H9 (cell line): ENCODE data around the gene MRPL14. TPM values are rescaled to one million over a fixed set of nuclear protein-coding genes. Genes with fewer than 3 reads are reported as not detected.

Experiments used
- DNase-seq: peaks from one replicate; pipeline ENCODE4 v3.0.0-alpha.2; 2017
- H2AFZ ChIP-seq: one replicate; pipeline ENCODE4 v1.6.1; 2013; ENCODE audit warnings: mild to moderate bottlenecking, low read length, control low read depth, moderate library complexity
- H2AK5ac ChIP-seq: 2 replicates; pipeline ENCODE4 v1.6.1; 2013; ENCODE audit warnings: low read length, control low read depth, mixed read lengths; ENCODE audit not compliant: insufficient read length
- H2BK120ac ChIP-seq: one replicate; pipeline ENCODE4 v1.6.1; 2013; ENCODE audit warnings: low read depth, mild to moderate bottlenecking, low read length, control low read depth, inconsistent platforms; ENCODE audit not compliant: poor library complexity, severe bottlenecking
- H2BK12ac ChIP-seq: 2 replicates; pipeline ENCODE4 v1.6.1; 2013; ENCODE audit warnings: low read length, control low read depth, mixed read lengths, low read depth; ENCODE audit not compliant: insufficient read length
- H2BK15ac ChIP-seq: 2 replicates; pipeline ENCODE4 v1.6.1; 2013; ENCODE audit warnings: low read depth, low read length, control low read depth
- H2BK20ac ChIP-seq: one replicate; pipeline ENCODE4 v1.6.1; 2013; ENCODE audit warnings: low read depth, mild to moderate bottlenecking, low read length, control low read depth, inconsistent platforms; ENCODE audit not compliant: poor library complexity, severe bottlenecking
- H2BK5ac ChIP-seq: 2 replicates; pipeline ENCODE4 v1.6.1; 2013; ENCODE audit warnings: low read length, control low read depth, mixed read lengths; ENCODE audit not compliant: insufficient read length
- H3K14ac ChIP-seq: 2 replicates; pipeline ENCODE4 v1.6.1; 2013; ENCODE audit warnings: low read length, control low read depth; ENCODE audit not compliant: insufficient read depth
- H3K18ac ChIP-seq: 2 replicates; pipeline ENCODE4 v1.6.1; 2013; ENCODE audit warnings: low read depth, mild to moderate bottlenecking, mixed read lengths, low read length, control low read depth; ENCODE audit not compliant: insufficient read length
- H3K23ac ChIP-seq: 2 replicates; pipeline ENCODE4 v1.6.1; 2013; ENCODE audit warnings: low read length, control low read depth, mixed read lengths, low read depth; ENCODE audit not compliant: insufficient read length
- H3K23me2 ChIP-seq: 2 replicates; pipeline ENCODE4 v1.6.1; 2013; ENCODE audit warnings: low read depth, mild to moderate bottlenecking, mixed read lengths, low read length, control low read depth; ENCODE audit not compliant: insufficient read length, poor library complexity, severe bottlenecking
- H3K27ac ChIP-seq: 2 replicates; pipeline ENCODE4 v1.5.1; 2013; ENCODE audit warnings: low read length, control low read depth, mixed read lengths, low read depth; ENCODE audit not compliant: insufficient read length
- H3K27me3 ChIP-seq: 2 replicates; pipeline ENCODE4 v1.6.1; 2013; ENCODE audit warnings: low read length, control low read depth, inconsistent platforms; ENCODE audit not compliant: insufficient read depth
- H3K4ac ChIP-seq: 2 replicates; pipeline ENCODE4 v1.6.1; 2013; ENCODE audit warnings: low read depth, mild to moderate bottlenecking, control low read depth, inconsistent platforms, low read length, moderate library complexity
- H3K4me1 ChIP-seq: 2 replicates; pipeline ENCODE4 v1.6.1; 2013; ENCODE audit warnings: low read length, control low read depth, inconsistent platforms; ENCODE audit not compliant: insufficient read depth
- H3K4me2 ChIP-seq: 2 replicates; pipeline ENCODE4 v1.6.1; 2013; ENCODE audit warnings: low read length, control low read depth, mixed read lengths; ENCODE audit not compliant: insufficient read length, insufficient read depth
- H3K56ac ChIP-seq: 2 replicates; pipeline ENCODE4 v1.6.1; 2013; ENCODE audit warnings: low read depth, mild to moderate bottlenecking, mixed read lengths, low read length, control low read depth; ENCODE audit not compliant: insufficient read length
- H3K79me1 ChIP-seq: 2 replicates; pipeline ENCODE4 v1.6.1; 2013; ENCODE audit warnings: low read depth, mild to moderate bottlenecking, moderate library complexity, low read length, control low read depth, inconsistent platforms; ENCODE audit not compliant: insufficient read depth, poor library complexity, severe bottlenecking
- H3K79me2 ChIP-seq: 2 replicates; pipeline ENCODE4 v1.6.1; 2013; ENCODE audit warnings: low read length, control low read depth, inconsistent platforms; ENCODE audit not compliant: insufficient read depth
- H3K9ac ChIP-seq: 2 replicates; pipeline ENCODE4 v1.6.1; 2013; ENCODE audit warnings: low read length, control low read depth, mixed read lengths; ENCODE audit not compliant: insufficient read length; ENCODE audit errors: extremely low read depth
- H3K9me3 ChIP-seq: one replicate; pipeline ENCODE4 v1.6.1; 2013; ENCODE audit warnings: low read depth, low read length, inconsistent platforms; ENCODE audit not compliant: control insufficient read depth
- H3T11ph ChIP-seq: one replicate; pipeline ENCODE4 v1.6.1; 2013; ENCODE audit warnings: mild to moderate bottlenecking, low read length, control low read depth, inconsistent platforms
- H4K20me1 ChIP-seq: one replicate; pipeline ENCODE4 v1.6.1; 2013; ENCODE audit not compliant: control insufficient read depth, insufficient read length, insufficient read depth
- H4K5ac ChIP-seq: 2 replicates; pipeline ENCODE4 v1.6.1; 2013; ENCODE audit warnings: low read depth, mild to moderate bottlenecking, mixed read lengths, low read length, control low read depth; ENCODE audit not compliant: insufficient read length
- H4K8ac ChIP-seq: replicated peaks from 2 replicates; pipeline ENCODE4 v1.6.1; 2013; ENCODE audit warnings: low read length, control low read depth, mixed read lengths, low read depth; ENCODE audit not compliant: insufficient read length
- H4K91ac ChIP-seq: 2 replicates; pipeline ENCODE4 v1.6.1; 2013; ENCODE audit warnings: low read depth, mild to moderate bottlenecking, moderate library complexity, mixed read lengths, low read length, control low read depth; ENCODE audit not compliant: insufficient read length
- H3K27ac Mint-ChIP-seq, 3 experiments: 2 replicates in 2 of 3; 3 replicates in 1 of 3; pipeline ENCODE4 v1.8.0; 2020 to 2021; ENCODE audit warnings: mixed read lengths in 3 of 3, mild to moderate bottlenecking in 1 of 3, moderate library complexity in 1 of 3
- H3K27me3 Mint-ChIP-seq: 2 replicates; pipeline ENCODE4 v1.8.0; 2021; ENCODE audit warnings: low read depth, mild to moderate bottlenecking, moderate library complexity, mixed read lengths
- H3K36me3 Mint-ChIP-seq, 3 experiments: 2 replicates in 2 of 3; 3 replicates in 1 of 3; pipeline ENCODE4 v1.8.0; 2020 to 2021; ENCODE audit warnings: low read depth in 3 of 3, mixed read lengths in 3 of 3; ENCODE audit not compliant: insufficient read depth in 1 of 3
- H3K4me1 Mint-ChIP-seq, 2 experiments: 2 replicates each; pipeline ENCODE4 v1.8.0; 2020; ENCODE audit warnings: mixed read lengths in 2 of 2
- H3K4me3 Mint-ChIP-seq, 2 experiments: 2 replicates in 1 of 2; 3 replicates in 1 of 2; pipeline ENCODE4 v1.8.0; 2020 to 2021; ENCODE audit warnings: mild to moderate bottlenecking in 2 of 2, mixed read lengths in 2 of 2, moderate library complexity in 1 of 2
- H3K9me3 Mint-ChIP-seq, 2 experiments: 2 replicates in 1 of 2; 3 replicates in 1 of 2; pipeline ENCODE4 v1.8.0; 2020; ENCODE audit warnings: mild to moderate bottlenecking in 2 of 2, mixed read lengths in 2 of 2, moderate library complexity in 1 of 2
- CTCF ChIP-seq: fragments of 200-600 bp; sonication (generic); conservative IDR thresholded peaks from 3 replicates; pipeline ENCODE4 v1.8.0; 2021; ENCODE audit warnings: antibody characterized with exemption, mild to moderate bottlenecking
- whole genome bisulfite sequencing: extraction: QIAGEN DNeasy Blood & Tissue Kit; methylation state at CpG from one replicate; pipeline ENCODE4 v1.1.7; 2013; ENCODE audit warnings: missing lambda C conversion rate, low lambda C conversion rate, mixed read lengths; ENCODE audit not compliant: insufficient read length; ENCODE audit errors: extremely low coverage; 5-methylcytosine and 5-hydroxymethylcytosine counted together
- total RNA-seq: library from RNA; stranded (reverse); gene quantifications from 2 replicates; pipeline ENCODE4 v1.2.1, GENCODE V29; 2021

MRPL14 gene
- total RNA-seq, 1 experiment from 2014 or later = 80.1 TPM

DNA sequence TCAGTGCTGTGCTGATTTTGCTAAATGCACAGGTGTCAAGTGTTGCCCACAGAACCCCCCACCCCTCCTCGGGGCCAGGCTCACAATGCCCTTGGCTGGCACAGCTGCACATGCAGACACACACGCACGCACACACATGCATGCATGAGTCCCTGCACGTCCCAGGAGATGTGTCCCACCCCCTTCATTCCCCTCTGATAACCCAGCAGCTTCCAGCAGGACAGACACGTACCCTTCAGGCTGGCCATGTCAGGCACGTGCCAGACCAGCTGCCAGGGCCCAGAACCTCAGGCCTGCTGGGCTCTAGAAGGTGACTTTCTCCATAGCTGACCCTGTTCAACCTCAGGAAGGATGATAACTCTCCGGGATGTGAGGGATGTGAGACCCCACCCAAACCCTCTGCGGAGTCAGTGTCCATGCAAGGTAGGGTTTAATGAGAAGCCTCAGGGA is 44.4 kb downstream of the MRPL14 start:
- H2BK15ac ChIP-seq = no peak overlapping the region
- Mint-ChIP-seq H3K4me1 (peaks cover 6 to 10% of the 10 kb centered on the region in 2 experiments), H3K4me3 (no peak overlapping the region), H3K27me3 (no peaks in the 10 kb centered on the region), H3K9me3 (no peaks in the 10 kb centered on the region), H3K27ac (peak overlapping the region in 1 of 3 experiments; percentile 64; a peak in 1 of 7 replicates), H3K36me3 (no peaks in the 10 kb centered on the region)
- no peak overlapping the region for H3K4me2 ChIP-seq
- WGBS = no CpG with 5 or more reads among the region's 8 CpGs
- H3K27me3 ChIP-seq = no peaks in the 10 kb centered on the region
- H3K79me1 ChIP-seq = no peaks in the 10 kb centered on the region
- no peak overlapping the region for H3K4ac ChIP-seq
- H4K91ac ChIP-seq = no peak overlapping the region
- no peaks in the 10 kb centered on the region for H3K9me3 ChIP-seq
- H3K27ac ChIP-seq = no peak overlapping the region
- DNase-seq = no peak
- no peak overlapping the region for H3T11ph ChIP-seq
- H3K18ac ChIP-seq = no peak overlapping the region
- H3K14ac ChIP-seq = no peak overlapping the region; the same call in 1 of the 2 replicates
- no peak for TF ChIP-seq CTCF
- H2BK120ac ChIP-seq = no peak overlapping the region
- no peak overlapping the region for H3K56ac ChIP-seq
- no peak overlapping the region for H2BK20ac ChIP-seq
- H4K5ac ChIP-seq = no peak overlapping the region
- no peak overlapping the region for H3K9ac ChIP-seq
- no peak overlapping the region for H3K23ac ChIP-seq
- no peak overlapping the region for H4K8ac ChIP-seq
- no peak overlapping the region for H2AK5ac ChIP-seq
- no peak overlapping the region for H2AFZ ChIP-seq
- no peaks in the 10 kb centered on the region for H4K20me1 ChIP-seq
- H2BK5ac ChIP-seq = no peak overlapping the region
- H3K79me2 ChIP-seq = no peaks in the 10 kb centered on the region
- H3K23me2 ChIP-seq = no peaks in the 10 kb centered on the region
- H2BK12ac ChIP-seq = no peak overlapping the region
- H3K4me1 ChIP-seq = peaks cover 6% of the 10 kb centered on the region; the same call in 1 of the 2 replicates
